WI38 (cell line): Measurements from ENCODE around the gene VAPB.

Experiments
- H3K4me3 ChIP-seq: 2 replicates; pipeline ENCODE4 v1.5.1; 2011; ENCODE audit warnings: low read depth, mild to moderate bottlenecking, control low read depth, low read length
- TF ChIP-seq, protein P1 (sequence below): IDR thresholded peaks from 2 replicates; pipeline ENCODE4 v1.5.1; 2012; ENCODE audit warnings: low read depth, mild to moderate bottlenecking, control low read depth, low read length

Gene VAPB

DNA sequence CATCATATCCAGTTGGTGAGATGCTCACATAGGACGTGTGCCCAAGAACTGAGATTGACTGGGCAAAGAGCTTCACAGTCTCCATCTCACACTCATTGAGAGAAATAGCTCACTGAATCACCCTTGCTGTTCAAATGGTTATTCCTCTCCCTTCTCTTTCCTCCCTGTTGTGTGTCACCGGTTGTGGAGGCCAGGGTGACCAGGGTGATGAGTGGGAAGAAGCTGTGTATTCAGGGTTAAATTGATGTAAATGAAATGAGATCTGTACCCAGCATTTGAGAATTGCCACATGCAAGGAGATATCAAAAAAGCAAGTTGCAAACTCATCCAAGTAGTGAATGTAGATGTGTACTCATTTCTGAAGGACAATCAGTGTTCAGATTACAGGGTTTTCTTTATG is 36.6 kb upstream of the VAPB start:
- H3K4me3 ChIP-seq: no peak overlapping the region
- TF ChIP-seq, protein P1, sequence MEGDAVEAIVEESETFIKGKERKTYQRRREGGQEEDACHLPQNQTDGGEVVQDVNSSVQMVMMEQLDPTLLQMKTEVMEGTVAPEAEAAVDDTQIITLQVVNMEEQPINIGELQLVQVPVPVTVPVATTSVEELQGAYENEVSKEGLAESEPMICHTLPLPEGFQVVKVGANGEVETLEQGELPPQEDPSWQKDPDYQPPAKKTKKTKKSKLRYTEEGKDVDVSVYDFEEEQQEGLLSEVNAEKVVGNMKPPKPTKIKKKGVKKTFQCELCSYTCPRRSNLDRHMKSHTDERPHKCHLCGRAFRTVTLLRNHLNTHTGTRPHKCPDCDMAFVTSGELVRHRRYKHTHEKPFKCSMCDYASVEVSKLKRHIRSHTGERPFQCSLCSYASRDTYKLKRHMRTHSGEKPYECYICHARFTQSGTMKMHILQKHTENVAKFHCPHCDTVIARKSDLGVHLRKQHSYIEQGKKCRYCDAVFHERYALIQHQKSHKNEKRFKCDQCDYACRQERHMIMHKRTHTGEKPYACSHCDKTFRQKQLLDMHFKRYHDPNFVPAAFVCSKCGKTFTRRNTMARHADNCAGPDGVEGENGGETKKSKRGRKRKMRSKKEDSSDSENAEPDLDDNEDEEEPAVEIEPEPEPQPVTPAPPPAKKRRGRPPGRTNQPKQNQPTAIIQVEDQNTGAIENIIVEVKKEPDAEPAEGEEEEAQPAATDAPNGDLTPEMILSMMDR: no peak

DNA sequence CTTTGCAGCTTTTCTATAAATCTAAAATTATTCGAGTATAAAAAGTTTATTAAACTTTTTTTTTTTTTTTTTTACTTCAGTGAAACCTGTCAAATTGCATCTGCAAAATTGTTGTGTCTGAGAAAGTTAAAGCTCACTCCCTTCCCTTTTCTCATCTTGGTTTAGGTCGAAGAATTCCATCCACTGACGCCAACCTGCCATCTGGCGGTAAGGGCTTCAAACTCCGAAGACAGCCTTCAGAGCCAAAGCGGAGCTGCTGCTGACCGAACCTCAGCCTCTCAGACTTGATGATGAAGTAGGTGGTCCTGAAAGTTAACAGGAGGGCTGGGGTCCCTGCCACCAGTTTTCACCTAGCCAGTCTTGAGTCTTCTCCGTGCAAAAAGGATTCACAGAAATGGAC is 29.6 kb upstream of the VAPB start:
- no peak overlapping the region for H3K4me3 ChIP-seq
- TF ChIP-seq, protein P1: no peak

DNA sequence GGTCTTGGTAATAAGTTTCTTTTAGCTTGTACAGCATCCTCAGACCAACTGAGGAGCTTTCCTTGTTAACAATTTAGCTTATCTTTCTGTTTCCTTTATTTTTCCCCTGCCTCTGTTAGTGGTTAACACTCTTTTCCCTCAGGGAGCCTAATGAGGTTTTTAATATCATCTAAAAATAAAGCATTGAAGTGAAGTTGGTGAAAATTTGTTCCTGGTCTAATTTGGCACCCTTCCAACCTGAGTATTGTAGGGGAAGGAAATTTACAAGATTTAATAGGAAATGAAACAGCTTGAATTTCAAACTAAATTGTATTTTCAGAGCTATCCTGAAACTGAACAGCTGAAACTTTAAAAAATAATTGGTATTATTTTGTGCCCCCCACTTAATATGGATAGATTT is 28.1 kb upstream of the VAPB start:
- TF ChIP-seq, protein P1: no peak
- H3K4me3 ChIP-seq: no peak overlapping the region

DNA sequence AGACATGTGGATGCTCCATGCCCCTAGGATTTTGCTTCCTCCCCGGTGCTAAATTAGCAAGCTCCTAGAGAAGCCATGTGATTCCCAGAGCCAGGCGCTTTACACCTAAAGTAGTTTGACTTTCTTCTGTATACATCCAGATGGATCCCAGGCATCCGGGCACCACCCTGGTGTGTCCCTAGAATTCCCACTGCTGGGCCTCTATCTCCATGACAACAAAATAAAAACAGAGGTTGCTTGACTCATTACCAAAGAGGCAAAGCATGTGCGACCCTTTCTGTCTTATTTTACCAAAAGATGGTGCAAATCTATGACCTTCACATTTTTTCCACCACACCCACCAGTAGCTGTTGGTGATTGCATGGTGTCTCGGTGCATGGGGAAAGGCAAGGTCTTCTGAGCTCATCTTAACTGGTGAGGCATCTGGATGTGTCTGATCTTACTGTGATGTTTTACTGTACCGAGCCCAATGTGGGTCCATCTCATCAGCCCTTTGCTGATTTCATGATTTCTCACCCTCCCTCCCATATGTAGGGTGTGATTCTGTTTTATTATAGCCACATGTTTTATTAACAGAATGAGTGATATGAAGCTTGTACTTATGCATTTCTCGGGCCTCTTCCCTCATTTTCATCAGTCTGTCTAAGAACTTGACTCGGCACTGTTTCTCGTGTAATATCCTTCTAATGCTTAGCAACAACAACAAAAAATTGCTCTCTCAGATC is 27.4 kb upstream of the VAPB start:
- TF ChIP-seq, protein P1: no peak
- no peak overlapping the region for H3K4me3 ChIP-seq

DNA sequence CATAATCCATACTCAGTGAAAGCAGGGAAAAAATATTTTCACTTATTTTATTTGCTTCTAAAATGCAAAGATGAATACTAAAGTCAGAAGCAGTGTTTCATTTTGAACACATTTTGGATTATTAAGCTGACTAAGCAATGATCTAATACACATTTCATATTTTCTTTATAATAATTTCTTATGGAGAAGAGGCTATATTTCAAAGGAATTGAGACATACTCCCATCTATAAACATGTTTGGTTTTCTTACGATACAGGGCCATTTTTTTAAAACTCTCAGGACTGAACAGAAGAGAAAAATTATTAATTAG is 26.9 kb upstream of the VAPB start:
- TF ChIP-seq, protein P1: no peak
- no peak overlapping the region for H3K4me3 ChIP-seq

DNA sequence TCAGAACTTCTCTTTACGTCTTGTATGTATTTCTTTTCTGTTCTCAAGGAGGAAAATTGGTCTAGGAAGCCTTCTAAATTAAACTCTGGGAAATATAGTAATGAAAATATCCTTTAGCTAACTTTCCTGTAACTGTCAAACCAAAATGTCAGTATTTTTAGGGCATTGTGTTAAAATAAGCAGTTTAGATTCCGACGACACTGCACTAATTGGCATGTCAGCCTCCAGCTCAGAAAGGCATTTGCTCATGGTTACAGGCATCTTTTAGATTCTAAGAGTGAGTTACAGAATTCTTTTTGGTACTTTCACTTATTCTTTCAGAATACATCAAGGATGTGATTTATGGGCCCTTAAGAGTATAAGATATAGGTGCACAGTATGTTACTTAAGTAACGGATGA is 26.1 kb upstream of the VAPB start:
- TF ChIP-seq, protein P1: no peak
- H3K4me3 ChIP-seq: no peak overlapping the region

DNA sequence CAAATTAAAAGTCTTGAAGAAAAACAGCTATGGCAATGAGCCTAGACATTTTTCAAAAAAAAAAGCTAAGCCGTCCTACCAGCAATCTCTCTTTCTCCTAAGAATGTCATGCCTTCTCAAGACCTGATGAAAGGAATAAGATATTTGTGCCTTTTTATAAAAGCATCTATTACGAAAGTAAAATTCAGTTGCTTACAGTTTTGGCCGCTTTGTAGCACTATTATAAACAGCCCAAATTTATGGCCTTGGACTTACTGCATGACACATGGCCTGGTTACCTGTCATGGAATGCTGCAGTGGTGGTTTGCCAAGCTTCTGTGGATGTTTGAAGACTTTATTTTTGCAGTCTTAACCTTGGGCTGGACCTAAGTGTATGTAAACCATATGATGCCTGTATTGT is 22.2 kb upstream of the VAPB start:
- TF ChIP-seq, protein P1: no peak
- H3K4me3 ChIP-seq: no peak overlapping the region
